ENCODE results near the gene SLC28A3.

Gene SLC28A3

GRCh38 chr9:84339962-84340361, 596 bp downstream of the SLC28A3 start:
- no peak overlapping the region for H3K4me3 ChIP-seq (ENCODE audit: low read length, poor library complexity, severe bottlenecking)
- no peaks in the 10 kb centered on the region for H3K9me3 ChIP-seq (ENCODE audit: insufficient read depth, low read depth, low read length)
- H3K9me2 ChIP-seq (replicated peaks; ENCODE audit: low read depth, low read length): no peaks in the 10 kb centered on the region
- H3K4me2 ChIP-seq (ENCODE audit: low read depth, low read length, poor library complexity, severe bottlenecking): no peak overlapping the region
- H3K9ac ChIP-seq (ENCODE audit: low read depth, low read length, poor library complexity, severe bottlenecking): no peak overlapping the region
- H3K4me1 ChIP-seq (ENCODE audit: insufficient read depth, low read length, poor library complexity, severe bottlenecking): no peaks in the 10 kb centered on the region
- no peaks in the 10 kb centered on the region for H3K36me3 ChIP-seq (ENCODE audit: insufficient read depth, low read length)
- no peak overlapping the region for H2AFZ ChIP-seq (ENCODE audit: low read length)
- no peak for TF ChIP-seq CTCF (conservative IDR thresholded peaks at IDR 0.05; ENCODE audit: low read length)
- no peak for TF ChIP-seq EZH2phosphoT487 (IDR thresholded peaks at IDR 0.05; ENCODE audit: borderline replicate concordance)
- H3K79me2 ChIP-seq (ENCODE audit: insufficient read depth, low read length): no peaks in the 10 kb centered on the region
- H3F3A ChIP-seq (ENCODE audit: low read depth): no peaks in the 10 kb centered on the region
- H4K20me1 ChIP-seq (ENCODE audit: insufficient read depth, low read length, poor library complexity, severe bottlenecking): no peaks in the 10 kb centered on the region
- no peaks in the 10 kb centered on the region for H3K27me3 ChIP-seq (ENCODE audit: insufficient read depth, low read length, poor library complexity, severe bottlenecking)

- Histone ChIP-seq H3F3A (ENCODE audit: low read depth) (no peaks in the 10 kb centered on the region), H3K36me3 (ENCODE audit: insufficient read depth, low read length) (no peaks in the 10 kb centered on the region), H3K79me2 (ENCODE audit: insufficient read depth, low read length) (no peaks in the 10 kb centered on the region), H3K4me3 (ENCODE audit: low read length, poor library complexity, severe bottlenecking) (no peak overlapping the region), H4K20me1 (ENCODE audit: insufficient read depth, low read length, poor library complexity, severe bottlenecking) (no peaks in the 10 kb centered on the region), H3K4me1 (ENCODE audit: insufficient read depth, low read length, poor library complexity, severe bottlenecking) (no peaks in the 10 kb centered on the region), H3K9me2 (replicated peaks; ENCODE audit: low read depth, low read length) (no peaks in the 10 kb centered on the region), H3K9ac (ENCODE audit: low read depth, low read length, poor library complexity, severe bottlenecking) (no peak overlapping the region), H2AFZ (ENCODE audit: low read length) (no peak overlapping the region), H3K9me3 (ENCODE audit: insufficient read depth, low read depth, low read length) (no peaks in the 10 kb centered on the region), H3K4me2 (ENCODE audit: low read depth, low read length, poor library complexity, severe bottlenecking) (no peak overlapping the region), H3K27me3 (ENCODE audit: insufficient read depth, low read length, poor library complexity, severe bottlenecking) (no peaks in the 10 kb centered on the region)
- TF ChIP-seq EZH2phosphoT487 (IDR thresholded peaks at IDR 0.05; ENCODE audit: borderline replicate concordance) (no peak), CTCF (conservative IDR thresholded peaks at IDR 0.05; ENCODE audit: low read length) (no peak)
These were observed 1.1 kb downstream of the SLC28A3 start for GRCh38 chr9:84339503-84339902.

- TF ChIP-seq CTCF (conservative IDR thresholded peaks at IDR 0.05; ENCODE audit: low read length) (no peak), EZH2phosphoT487 (IDR thresholded peaks at IDR 0.05; ENCODE audit: borderline replicate concordance) (no peak)
- Histone ChIP-seq H3K4me3 (ENCODE audit: low read length, poor library complexity, severe bottlenecking) (no peak overlapping the region), H2AFZ (ENCODE audit: low read length) (no peak overlapping the region), H3K79me2 (ENCODE audit: insufficient read depth, low read length) (no peaks in the 10 kb centered on the region), H3F3A (ENCODE audit: low read depth) (no peaks in the 10 kb centered on the region), H3K36me3 (ENCODE audit: insufficient read depth, low read length) (no peaks in the 10 kb centered on the region), H3K9me2 (replicated peaks; ENCODE audit: low read depth, low read length) (no peaks in the 10 kb centered on the region), H3K9ac (ENCODE audit: low read depth, low read length, poor library complexity, severe bottlenecking) (no peak overlapping the region), H3K4me1 (ENCODE audit: insufficient read depth, low read length, poor library complexity, severe bottlenecking) (no peaks in the 10 kb centered on the region), H3K27me3 (ENCODE audit: insufficient read depth, low read length, poor library complexity, severe bottlenecking) (no peaks in the 10 kb centered on the region), H3K9me3 (ENCODE audit: insufficient read depth, low read depth, low read length) (no peaks in the 10 kb centered on the region), H3K4me2 (ENCODE audit: low read depth, low read length, poor library complexity, severe bottlenecking) (no peak overlapping the region), H4K20me1 (ENCODE audit: insufficient read depth, low read length, poor library complexity, severe bottlenecking) (no peaks in the 10 kb centered on the region)
These were observed 1.8 kb downstream of the SLC28A3 start for GRCh38 chr9:84338792-84339191.
